Vagina (tissue), 2 donors: ENCODE results near the gene TIA1. TPM values are rescaled to one million over a fixed set of nuclear protein-coding genes. Genes with fewer than 3 reads are reported as not detected.
A peak's percentile ranks its signal among the peaks of the same experiment; 100 is the strongest.
"Not testable (repeated sequence)": the region's sequence is repeated elsewhere in the genome, so short reads cannot be mapped to it uniquely, and the experiment has no call there.

ENCODE experiments used
- DNase-seq, 2 donors: peaks; one replicate each; pipeline ENCODE4 v3.0.0-alpha.2; 2017; ENCODE audit errors: extremely low spot score in 2 of 2
- H3K27ac ChIP-seq: fragments of 200-600 bp; sonication (generic); one replicate; pipeline ENCODE4 v1.5.1; 2019
- H3K27me3 ChIP-seq: fragments of 200-600 bp; sonication (generic); one replicate; pipeline ENCODE4 v1.5.1; 2019
- H3K36me3 ChIP-seq, 2 donors: fragments of 200-600 bp; sonication (generic); one replicate each; pipeline ENCODE4 v1.5.1; 2017 to 2019
- H3K4me1 ChIP-seq: fragments of 200-600 bp; sonication (generic); one replicate; pipeline ENCODE4 v1.5.1; 2019
- H3K4me3 ChIP-seq, 2 donors: fragments of 200-600 bp; sonication (generic); 1 replicate in 1 of 2; 2 replicates in 1 of 2; pipeline ENCODE4 v1.5.1; 2016 to 2019
- H3K9me3 ChIP-seq: fragments of 200-600 bp; sonication (generic); one replicate; pipeline ENCODE4 v1.5.1; 2019
- CTCF ChIP-seq, 3 experiments: fragments of 450-650 bp in 2 of 3; fragments of 200-600 bp in 1 of 3; sonication (generic) in 1 of 3; IDR thresholded peaks; one replicate each; pipeline ENCODE4 v1.5.1; 2017 to 2019; ENCODE audit warnings: antibody characterized with exemption in 3 of 3, mild to moderate bottlenecking in 2 of 3, moderate library complexity in 2 of 3
- POLR2A ChIP-seq, 2 donors: fragments of 450-650 bp; IDR thresholded peaks; one replicate each; pipeline ENCODE4 v1.6.1; 2017; ENCODE audit warnings: antibody characterized with exemption in 2 of 2, mild to moderate bottlenecking in 2 of 2, moderate library complexity in 2 of 2
- POLR2AphosphoS5 ChIP-seq, 2 donors: sonication (generic); formaldehyde crosslinking; IDR thresholded peaks; one replicate each; pipeline ENCODE4 v1.9.0; 2017; ENCODE audit warnings: antibody characterized with exemption in 2 of 2, mild to moderate bottlenecking in 2 of 2, low read depth in 1 of 2; ENCODE audit not compliant: insufficient read depth in 1 of 2
- intact Hi-C: fragments of 100-400 bp; cut with DNase I; formaldehyde crosslinking; loops from one replicate; pipeline ENCODE4 v1.15.1; 2023
- total RNA-seq: library from RNA; depleted of rRNA; stranded (reverse); fragments of >200 nt; gene quantifications from one replicate; pipeline ENCODE4 v1.2.3, GENCODE V29; 2016

The TIA1 gene
- total RNA-seq: 79.8 TPM

GRCh38 chr2:70248181-70248847, at the start of gene TIA1:
Gene TIA1, minus strand, starts transcription at chr2:70248628. Its CDS starts 198 bp downstream, at chr2:70248430.
- no peaks in the 10 kb centered on the region for H3K27me3 ChIP-seq
- peak in 1 of 2 donors; percentile 98 for DNase-seq
- H3K4me3 ChIP-seq: peak within 1 kb of the TSS; percentile 83 to 94
- H3K9me3 ChIP-seq: no peaks in the 10 kb centered on the region
- H3K4me1 ChIP-seq: peaks cover 39% of the 10 kb centered on the region
- H3K36me3 ChIP-seq: no peaks in the 10 kb centered on the region
- intact Hi-C loops: loop anchor here (2.0 to 5.0 kb wide), 2 partner anchors 54 to 58 kb away; partner anchors contain the start of genes C2orf42 and FAM136A
- peak within 1 kb of the TSS; percentile 97 for H3K27ac ChIP-seq
- TF ChIP-seq POLR2A (IDR thresholded peaks at IDR 0.05) (peak in 1 of 2 donors; percentile 73), POLR2AphosphoS5 (IDR thresholded peaks at IDR 0.05; ENCODE audit: insufficient read depth in 1 of 2, low read depth in 1 of 2) (peak; percentile 95), CTCF (IDR thresholded peaks at IDR 0.05) (no peak)

GRCh38 chr2:70297828-70298227, 49.4 kb upstream of the TIA1 start:
- DNase-seq, intact Hi-C loops, H3K4me3 ChIP-seq, H3K9me3 ChIP-seq, H3K27ac ChIP-seq, H3K36me3 ChIP-seq, H3K27me3 ChIP-seq: not testable (repeated sequence)
- H3K4me1 ChIP-seq: peaks cover 17% of the 10 kb centered on the region

GRCh38 chr2:70283500-70284191, 35.2 kb upstream of the TIA1 start:
- H3K36me3 ChIP-seq: peaks cover 5 to 51% of the 10 kb centered on the region in 2 donors
- DNase-seq: no peak

GRCh38 chr2:70282439-70282838, 34.0 kb upstream of the TIA1 start:
- H3K36me3 ChIP-seq: peaks cover 5 to 48% of the 10 kb centered on the region in 2 donors
- H3K9me3 ChIP-seq: no peaks in the 10 kb centered on the region
- no peak overlapping the region for H3K4me3 ChIP-seq
- H3K4me1 ChIP-seq: peaks cover 22% of the 10 kb centered on the region
- H3K27ac ChIP-seq: no peak overlapping the region
- intact Hi-C loops: no loop called here
- TF ChIP-seq CTCF (IDR thresholded peaks at IDR 0.05) (no peak), POLR2A (IDR thresholded peaks at IDR 0.05) (no peak), POLR2AphosphoS5 (IDR thresholded peaks at IDR 0.05; ENCODE audit: insufficient read depth in 1 of 2, low read depth in 1 of 2) (no peak)
- no peak for DNase-seq
- no peaks in the 10 kb centered on the region for H3K27me3 ChIP-seq

More at GRCh38 chr2:70283500-70284191, 35.2 kb upstream of the TIA1 start:
- no peak overlapping the region for H3K27ac ChIP-seq
- H3K4me1 ChIP-seq: peaks cover 22% of the 10 kb centered on the region
- H3K27me3 ChIP-seq: no peaks in the 10 kb centered on the region
- H3K9me3 ChIP-seq: no peaks in the 10 kb centered on the region
- no peak overlapping the region for H3K4me3 ChIP-seq
- TF ChIP-seq CTCF (IDR thresholded peaks at IDR 0.05) (no peak), POLR2A (IDR thresholded peaks at IDR 0.05) (no peak), POLR2AphosphoS5 (IDR thresholded peaks at IDR 0.05; ENCODE audit: insufficient read depth in 1 of 2, low read depth in 1 of 2) (no peak)
- intact Hi-C loops: no loop called here

GRCh38 chr2:70280242-70280798, 31.9 kb upstream of the TIA1 start:
- intact Hi-C loops: no loop called here
- Histone ChIP-seq H3K4me1 (peaks cover 22% of the 10 kb centered on the region), H3K9me3 (no peaks in the 10 kb centered on the region), H3K27me3 (no peaks in the 10 kb centered on the region), H3K36me3 (peaks cover 0 to 48% of the 10 kb centered on the region in 2 donors), H3K27ac (no peak overlapping the region), H3K4me3 (no peak overlapping the region)
- DNase-seq: no peak
- TF ChIP-seq POLR2A (IDR thresholded peaks at IDR 0.05) (no peak), CTCF (IDR thresholded peaks at IDR 0.05) (no peak), POLR2AphosphoS5 (IDR thresholded peaks at IDR 0.05; ENCODE audit: insufficient read depth in 1 of 2, low read depth in 1 of 2) (no peak)
